ENCODE data around the gene ZNF497.

Gene ZNF497

GRCh38 chr19:58357481-58358145, 4.9 kb downstream of the ZNF497 start:
- TF ChIP-seq CTCF (IDR thresholded peaks at IDR 0.05; ENCODE audit: low read depth, low read length): no peak
- no peak for DNase-seq (ENCODE audit: extremely low read depth, low read depth)

- no peak for DNase-seq (ENCODE audit: extremely low read depth, low read depth)
- no peak for TF ChIP-seq CTCF (IDR thresholded peaks at IDR 0.05; ENCODE audit: low read depth, low read length)
These were observed 5.6 kb downstream of the ZNF497 start for GRCh38 chr19:58356766-58357480.

- DNase-seq (ENCODE audit: extremely low read depth, low read depth): no peak
- TF ChIP-seq CTCF (IDR thresholded peaks at IDR 0.05; ENCODE audit: low read depth, low read length): no peak
These were observed 6.4 kb downstream of the ZNF497 start for GRCh38 chr19:58355908-58356765.

- no peak for TF ChIP-seq CTCF (IDR thresholded peaks at IDR 0.05; ENCODE audit: low read depth, low read length)
- no peak for DNase-seq (ENCODE audit: extremely low read depth, low read depth)
These were observed 7.2 kb downstream of the ZNF497 start for GRCh38 chr19:58355215-58355796.

- no peak for DNase-seq (ENCODE audit: extremely low read depth, low read depth)
- no peak for TF ChIP-seq CTCF (IDR thresholded peaks at IDR 0.05; ENCODE audit: low read depth, low read length)
These were observed 8.0 kb downstream of the ZNF497 start for GRCh38 chr19:58354478-58355030.

GRCh38 chr19:58353717-58354477, 8.7 kb downstream of the ZNF497 start:
- DNase-seq (ENCODE audit: extremely low read depth, low read depth): no peak
- no peak for TF ChIP-seq CTCF (IDR thresholded peaks at IDR 0.05; ENCODE audit: low read depth, low read length)
